ENCODE measurements around the gene AGO4. TPM values are rescaled to one million over a fixed set of nuclear protein-coding genes. Genes with fewer than 3 reads are reported as not detected.
"Not testable (repeated sequence)": the region's sequence is repeated elsewhere in the genome, so short reads cannot be mapped to it uniquely, and the experiment has no call there.

AGO4 gene
- 10 to 100 TPM; 10.2 to 15.3 TPM for total RNA-seq

- H3K27ac Mint-ChIP-seq: peak within 1 kb of the TSS; percentile 76 to 89
- H3K4me3 Mint-ChIP-seq: peak within 1 kb of the TSS; percentile 89
- no peaks in the 10 kb centered on the region for H3K36me3 Mint-ChIP-seq
- H3K9me3 Mint-ChIP-seq: no peaks in the 10 kb centered on the region
- DNase-seq (ENCODE audit: low spot score) (peak; percentile 68), ATAC-seq (peak; percentile 72 to 83)
- no peaks in the 10 kb centered on the region for H3K27me3 Mint-ChIP-seq
- peaks cover 23 to 26% of the 10 kb centered on the region in 2 donors for H3K4me1 Mint-ChIP-seq (ENCODE audit: low read depth in 2 of 2)
These were observed at the start of gene AGO4 for GRCh38 chr1:35807614-35808449. TSS of gene AGO4 (plus strand) at chr1:35808016. CDS start at chr1:35808417, 401 bp downstream.

- no peak overlapping the region for H3K27ac Mint-ChIP-seq
- H3K4me3 Mint-ChIP-seq: no peak overlapping the region
- H3K27me3 Mint-ChIP-seq: no peaks in the 10 kb centered on the region
- no peaks in the 10 kb centered on the region for H3K9me3 Mint-ChIP-seq
- no peak for DNase-seq (ENCODE audit: low spot score)
- H3K36me3 Mint-ChIP-seq: peaks cover 22% of the 10 kb centered on the region
- peaks cover 0 to 6% of the 10 kb centered on the region in 2 donors for H3K4me1 Mint-ChIP-seq (ENCODE audit: low read depth in 2 of 2)
- ATAC-seq: no peak
These were observed 45.7 kb upstream of the AGO4 start for GRCh38 chr1:35762141-35762540.

- H3K4me3 Mint-ChIP-seq: no peak overlapping the region
- H3K4me1 Mint-ChIP-seq (ENCODE audit: low read depth in 2 of 2): peaks cover 0 to 6% of the 10 kb centered on the region in 2 donors
- DNase-seq (ENCODE audit: low spot score) (no peak), ATAC-seq (no peak)
- no peaks in the 10 kb centered on the region for H3K27me3 Mint-ChIP-seq
- H3K27ac Mint-ChIP-seq: no peak overlapping the region
- no peaks in the 10 kb centered on the region for H3K9me3 Mint-ChIP-seq
- H3K36me3 Mint-ChIP-seq: peaks cover 14% of the 10 kb centered on the region
These were observed 44.6 kb upstream of the AGO4 start for GRCh38 chr1:35763201-35763600.

- Mint-ChIP-seq H3K9me3 (no peaks in the 10 kb centered on the region), H3K4me1 (ENCODE audit: low read depth in 2 of 2) (peaks cover 2 to 11% of the 10 kb centered on the region in 2 donors), H3K4me3 (no peak overlapping the region), H3K27me3 (no peaks in the 10 kb centered on the region), H3K27ac (no peak overlapping the region), H3K36me3 (peaks cover 14% of the 10 kb centered on the region)
- ATAC-seq: no peak
- DNase-seq (ENCODE audit: low spot score): no peak
These were observed 43.5 kb upstream of the AGO4 start for GRCh38 chr1:35764283-35764682.

GRCh38 chr1:35768350-35769187 lies 39.2 kb upstream of the AGO4 start:
- ATAC-seq (no peak), DNase-seq (ENCODE audit: low spot score) (no peak)
- Mint-ChIP-seq H3K9me3 (no peaks in the 10 kb centered on the region), H3K36me3 (peaks cover 6% of the 10 kb centered on the region), H3K4me3 (peak overlapping the region; percentile 98), H3K27me3 (no peaks in the 10 kb centered on the region), H3K27ac (peak overlapping the region; percentile 88 to 90), H3K4me1 (ENCODE audit: low read depth in 2 of 2) (peaks cover 6 to 12% of the 10 kb centered on the region in 2 donors)

- Mint-ChIP-seq H3K27ac (peak overlapping the region; percentile 88 to 90), H3K36me3 (peaks cover 2% of the 10 kb centered on the region), H3K9me3 (no peaks in the 10 kb centered on the region), H3K4me1 (ENCODE audit: low read depth in 2 of 2) (peaks cover 6 to 12% of the 10 kb centered on the region in 2 donors), H3K27me3 (no peaks in the 10 kb centered on the region), H3K4me3 (peak overlapping the region; percentile 98)
- DNase-seq (ENCODE audit: low spot score) (peak; percentile 96), ATAC-seq (peak; percentile 92)
These were observed 38.5 kb upstream of the AGO4 start for GRCh38 chr1:35769188-35769758.

- H3K4me3 Mint-ChIP-seq: no peak overlapping the region
- no peaks in the 10 kb centered on the region for H3K36me3 Mint-ChIP-seq
- H3K27me3 Mint-ChIP-seq: no peaks in the 10 kb centered on the region
- H3K27ac Mint-ChIP-seq: no peak overlapping the region
- DNase-seq (ENCODE audit: low spot score) (no peak), ATAC-seq (no peak)
- H3K4me1 Mint-ChIP-seq (ENCODE audit: low read depth in 2 of 2): peaks cover 4 to 9% of the 10 kb centered on the region in 2 donors
- H3K9me3 Mint-ChIP-seq: no peaks in the 10 kb centered on the region
These were observed 34.1 kb upstream of the AGO4 start for GRCh38 chr1:35773711-35774110.

GRCh38 chr1:35776172-35776571 lies 31.6 kb upstream of the AGO4 start:
- H3K27ac Mint-ChIP-seq: not testable (repeated sequence)

GRCh38 chr1:35777109-35777508 lies 30.7 kb upstream of the AGO4 start:
- H3K9me3 Mint-ChIP-seq: no peaks in the 10 kb centered on the region
- peak overlapping the region in 1 of 2 donors; percentile 7 for H3K27ac Mint-ChIP-seq
- no peaks in the 10 kb centered on the region for H3K4me1 Mint-ChIP-seq (ENCODE audit: low read depth in 2 of 2)
- ATAC-seq (no peak), DNase-seq (ENCODE audit: low spot score) (no peak)
- H3K4me3 Mint-ChIP-seq: no peak overlapping the region
- no peaks in the 10 kb centered on the region for H3K36me3 Mint-ChIP-seq
- no peaks in the 10 kb centered on the region for H3K27me3 Mint-ChIP-seq

More at GRCh38 chr1:35776172-35776571, 31.6 kb upstream of the AGO4 start:
- DNase-seq (ENCODE audit: low spot score); H3K4me1 Mint-ChIP-seq (ENCODE audit: low read depth in 2 of 2); ATAC-seq; H3K36me3 Mint-ChIP-seq; H3K4me3 Mint-ChIP-seq; H3K9me3 Mint-ChIP-seq; H3K27me3 Mint-ChIP-seq: not testable (repeated sequence)

GRCh38 chr1:35783055-35783583 lies 24.7 kb upstream of the AGO4 start:
- no peak for DNase-seq (ENCODE audit: low spot score)
- H3K4me1 Mint-ChIP-seq (ENCODE audit: low read depth in 2 of 2): no peaks in the 10 kb centered on the region
- no peaks in the 10 kb centered on the region for H3K36me3 Mint-ChIP-seq
- H3K9me3 Mint-ChIP-seq: no peaks in the 10 kb centered on the region
- ATAC-seq: no peak
- no peak overlapping the region for H3K27ac Mint-ChIP-seq
- peaks cover 0 to 3% of the 10 kb centered on the region in 2 donors for H3K27me3 Mint-ChIP-seq
- no peak overlapping the region for H3K4me3 Mint-ChIP-seq

GRCh38 chr1:35784364-35784763 lies 23.5 kb upstream of the AGO4 start:
- not testable (repeated sequence) for H3K27ac Mint-ChIP-seq; ATAC-seq; H3K4me3 Mint-ChIP-seq; H3K4me1 Mint-ChIP-seq (ENCODE audit: low read depth in 2 of 2); H3K9me3 Mint-ChIP-seq; H3K27me3 Mint-ChIP-seq; H3K36me3 Mint-ChIP-seq; DNase-seq (ENCODE audit: low spot score)

- Mint-ChIP-seq H3K4me3 (no peak overlapping the region), H3K9me3 (no peaks in the 10 kb centered on the region), H3K27ac (no peak overlapping the region), H3K36me3 (no peaks in the 10 kb centered on the region), H3K4me1 (ENCODE audit: low read depth in 2 of 2) (no peaks in the 10 kb centered on the region), H3K27me3 (peaks cover 0 to 3% of the 10 kb centered on the region in 2 donors)
- no peak for DNase-seq (ENCODE audit: low spot score)
- no peak for ATAC-seq
These were observed 19.7 kb upstream of the AGO4 start for GRCh38 chr1:35788139-35788538.

GRCh38 chr1:35790670-35791069 lies 17.1 kb upstream of the AGO4 start:
- DNase-seq (ENCODE audit: low spot score): no peak
- Mint-ChIP-seq H3K27ac (no peak overlapping the region), H3K9me3 (no peaks in the 10 kb centered on the region), H3K36me3 (no peaks in the 10 kb centered on the region), H3K27me3 (peaks cover 0 to 3% of the 10 kb centered on the region in 2 donors), H3K4me3 (no peak overlapping the region), H3K4me1 (ENCODE audit: low read depth in 2 of 2) (no peaks in the 10 kb centered on the region)
- ATAC-seq: no peak
